ENCODE data around the gene ANO3.

Gene ANO3

GRCh38 chr11:26410706-26411366 is 78.9 kb downstream of the ANO3 start:
- in situ Hi-C loops (cut with MboI; ENCODE audit: low sequenced_read_pairs) = no loop called here
- Histone ChIP-seq H3K4me1 (no peaks in the 10 kb centered on the region), H3K36me3 (replicated peaks) (no peaks in the 10 kb centered on the region), H3K4me3 (no peak overlapping the region), H3K9me3 (no peaks in the 10 kb centered on the region), H3K27me3 (ENCODE audit: low read depth) (no peaks in the 10 kb centered on the region)
- no peak for DNase-seq (ENCODE audit: low spot score in 2 of 2)

GRCh38 chr11:26412955-26413354 is 81.0 kb downstream of the ANO3 start:
- H3K4me1 ChIP-seq = no peaks in the 10 kb centered on the region
- in situ Hi-C loops (cut with MboI; ENCODE audit: low sequenced_read_pairs) = no loop called here
- no peaks in the 10 kb centered on the region for H3K9me3 ChIP-seq
- DNase-seq (ENCODE audit: low spot score in 2 of 2) = no peak
- H3K27me3 ChIP-seq (ENCODE audit: low read depth) = no peaks in the 10 kb centered on the region
- no peaks in the 10 kb centered on the region for H3K36me3 ChIP-seq (replicated peaks)
- H3K4me3 ChIP-seq = no peak overlapping the region

- Histone ChIP-seq H3K4me3 (no peak overlapping the region), H3K9me3 (no peaks in the 10 kb centered on the region), H3K27me3 (ENCODE audit: low read depth) (no peaks in the 10 kb centered on the region; the same call in 1 of the 2 replicates), H3K4me1 (no peaks in the 10 kb centered on the region), H3K36me3 (replicated peaks) (no peaks in the 10 kb centered on the region)
- in situ Hi-C loops (cut with MboI; ENCODE audit: low sequenced_read_pairs) = no loop called here
- no peak for DNase-seq (ENCODE audit: low spot score in 2 of 2)
Observed at GRCh38 chr11:26418386-26418912, 86.5 kb downstream of the ANO3 start.

GRCh38 chr11:26420331-26420730 is 88.4 kb downstream of the ANO3 start:
- in situ Hi-C loops (cut with MboI; ENCODE audit: low sequenced_read_pairs) = no loop called here

GRCh38 chr11:26424255-26424654 is 92.3 kb downstream of the ANO3 start:
- Histone ChIP-seq H3K27me3 (ENCODE audit: low read depth) (no peaks in the 10 kb centered on the region; the same call in 1 of the 2 replicates), H3K9me3 (no peaks in the 10 kb centered on the region), H3K36me3 (replicated peaks) (no peaks in the 10 kb centered on the region), H3K4me1 (no peaks in the 10 kb centered on the region), H3K4me3 (no peak overlapping the region)
- in situ Hi-C loops (cut with MboI; ENCODE audit: low sequenced_read_pairs) = no loop called here
- no peak for DNase-seq (ENCODE audit: low spot score in 2 of 2)

More at GRCh38 chr11:26420331-26420730, 88.4 kb downstream of the ANO3 start:
- Histone ChIP-seq H3K36me3 (replicated peaks) (no peaks in the 10 kb centered on the region), H3K9me3 (no peaks in the 10 kb centered on the region), H3K4me1 (no peaks in the 10 kb centered on the region), H3K4me3 (no peak overlapping the region), H3K27me3 (ENCODE audit: low read depth) (no peaks in the 10 kb centered on the region; the same call in 1 of the 2 replicates)
- DNase-seq (ENCODE audit: low spot score in 2 of 2) = no peak

- in situ Hi-C loops (cut with MboI; ENCODE audit: low sequenced_read_pairs) = no loop called here
Observed at GRCh38 chr11:26439854-26440253, 107.9 kb downstream of the ANO3 start.

GRCh38 chr11:26442131-26442530 is 110.2 kb downstream of the ANO3 start:
- H3K4me3 ChIP-seq = no peak overlapping the region
- DNase-seq (ENCODE audit: low spot score in 2 of 2) = no peak
- no peaks in the 10 kb centered on the region for H3K27me3 ChIP-seq (ENCODE audit: low read depth)
- H3K36me3 ChIP-seq (replicated peaks) = no peaks in the 10 kb centered on the region
- in situ Hi-C loops (cut with MboI; ENCODE audit: low sequenced_read_pairs) = no loop called here
- no peaks in the 10 kb centered on the region for H3K9me3 ChIP-seq
- H3K4me1 ChIP-seq = no peaks in the 10 kb centered on the region

More at GRCh38 chr11:26439854-26440253, 107.9 kb downstream of the ANO3 start:
- H3K36me3 ChIP-seq (replicated peaks) = no peaks in the 10 kb centered on the region
- no peak overlapping the region for H3K4me3 ChIP-seq
- H3K9me3 ChIP-seq = no peaks in the 10 kb centered on the region
- DNase-seq (ENCODE audit: low spot score in 2 of 2) = no peak
- H3K27me3 ChIP-seq (ENCODE audit: low read depth) = no peaks in the 10 kb centered on the region
- H3K4me1 ChIP-seq = no peaks in the 10 kb centered on the region

GRCh38 chr11:26443617-26444016 is 111.7 kb downstream of the ANO3 start:
- Histone ChIP-seq H3K4me3 (no peak overlapping the region), H3K36me3 (replicated peaks) (no peaks in the 10 kb centered on the region), H3K27me3 (ENCODE audit: low read depth) (no peaks in the 10 kb centered on the region), H3K4me1 (no peaks in the 10 kb centered on the region), H3K9me3 (no peaks in the 10 kb centered on the region)
- in situ Hi-C loops (cut with MboI; ENCODE audit: low sequenced_read_pairs) = no loop called here
- no peak for DNase-seq (ENCODE audit: low spot score in 2 of 2)

GRCh38 chr11:26457636-26458035 is 125.7 kb downstream of the ANO3 start:
- Histone ChIP-seq H3K4me3 (no peak overlapping the region), H3K9me3 (no peaks in the 10 kb centered on the region), H3K27me3 (ENCODE audit: low read depth) (no peaks in the 10 kb centered on the region), H3K4me1 (no peaks in the 10 kb centered on the region), H3K36me3 (replicated peaks) (no peaks in the 10 kb centered on the region)
- no peak for DNase-seq (ENCODE audit: low spot score in 2 of 2)
- in situ Hi-C loops (cut with MboI; ENCODE audit: low sequenced_read_pairs) = no loop called here

GRCh38 chr11:26465274-26465673 is 133.3 kb downstream of the ANO3 start:
- no peak for DNase-seq (ENCODE audit: low spot score in 2 of 2)
- Histone ChIP-seq H3K4me1 (peaks cover 9% of the 10 kb centered on the region), H3K36me3 (replicated peaks) (no peaks in the 10 kb centered on the region), H3K9me3 (no peaks in the 10 kb centered on the region), H3K27me3 (ENCODE audit: low read depth) (no peaks in the 10 kb centered on the region; the same call in 1 of the 2 replicates), H3K4me3 (no peak overlapping the region)
- in situ Hi-C loops (cut with MboI; ENCODE audit: low sequenced_read_pairs) = no loop called here

- in situ Hi-C loops (cut with MboI; ENCODE audit: low sequenced_read_pairs) = no loop called here
- DNase-seq (ENCODE audit: low spot score in 2 of 2) = peak; percentile 66 to 73
- H3K9me3 ChIP-seq = no peaks in the 10 kb centered on the region
- no peak overlapping the region for H3K4me3 ChIP-seq
- H3K36me3 ChIP-seq (replicated peaks) = no peaks in the 10 kb centered on the region
- H3K27me3 ChIP-seq (ENCODE audit: low read depth) = peaks cover 3% of the 10 kb centered on the region; the same call in 1 of the 2 replicates
- H3K4me1 ChIP-seq = peaks cover 9% of the 10 kb centered on the region
Observed at GRCh38 chr11:26467506-26467905, 135.6 kb downstream of the ANO3 start.

GRCh38 chr11:26470992-26471391 is 139.1 kb downstream of the ANO3 start:
- DNase-seq (ENCODE audit: low spot score in 2 of 2) = no peak
- Histone ChIP-seq H3K27me3 (ENCODE audit: low read depth) (peaks cover 3% of the 10 kb centered on the region; the same call in 1 of the 2 replicates), H3K4me1 (peaks cover 16% of the 10 kb centered on the region), H3K4me3 (no peak overlapping the region), H3K9me3 (no peaks in the 10 kb centered on the region), H3K36me3 (replicated peaks) (no peaks in the 10 kb centered on the region)
- in situ Hi-C loops (cut with MboI; ENCODE audit: low sequenced_read_pairs) = no loop called here

- Histone ChIP-seq H3K4me1 (peaks cover 7% of the 10 kb centered on the region), H3K27me3 (ENCODE audit: low read depth) (peaks cover 3% of the 10 kb centered on the region; the same call in 1 of the 2 replicates), H3K36me3 (replicated peaks) (no peaks in the 10 kb centered on the region), H3K9me3 (no peaks in the 10 kb centered on the region), H3K4me3 (no peak overlapping the region)
- peak in 1 of 2 experiments; percentile 16 for DNase-seq (ENCODE audit: low spot score in 2 of 2)
- in situ Hi-C loops (cut with MboI; ENCODE audit: low sequenced_read_pairs) = no loop called here
Observed at GRCh38 chr11:26473216-26474194, 141.6 kb downstream of the ANO3 start.

GRCh38 chr11:26474401-26474800 is 142.5 kb downstream of the ANO3 start:
- Histone ChIP-seq H3K36me3 (replicated peaks) (no peaks in the 10 kb centered on the region), H3K4me1 (peaks cover 7% of the 10 kb centered on the region), H3K4me3 (no peak overlapping the region), H3K27me3 (ENCODE audit: low read depth) (peaks cover 3% of the 10 kb centered on the region; the same call in 1 of the 2 replicates), H3K9me3 (no peaks in the 10 kb centered on the region)
- no peak for DNase-seq (ENCODE audit: low spot score in 2 of 2)
- in situ Hi-C loops (cut with MboI; ENCODE audit: low sequenced_read_pairs) = no loop called here

Measured in HAP-1 (cell line).